HEK293T (cell line): ENCODE data around the gene WWOX.

Source experiments
- BHLHE40 ChIP-seq: fragments of 450-650 bp; IDR thresholded peaks from 2 replicates; pipeline ENCODE4 v1.6.1; 2016; ENCODE audit warnings: mild to moderate bottlenecking, moderate library complexity, borderline replicate concordance
- CTBP1 ChIP-seq: fragments of 450-650 bp; IDR thresholded peaks from 2 replicates; pipeline ENCODE4 v1.6.1; 2016; ENCODE audit warnings: borderline replicate concordance
- ELF4 ChIP-seq: fragments of 450-650 bp; IDR thresholded peaks from 2 replicates; pipeline ENCODE4 v1.6.1; 2017; ENCODE audit warnings: antibody characterized with exemption
- FOXK2 ChIP-seq: fragments of 450-650 bp; IDR thresholded peaks from 2 replicates; pipeline ENCODE4 v1.6.1; 2016; ENCODE audit warnings: mild to moderate bottlenecking
- FOXM1 ChIP-seq: fragments of 450-650 bp; IDR thresholded peaks from 2 replicates; pipeline ENCODE4 v1.6.1; 2017; ENCODE audit warnings: mild to moderate bottlenecking, borderline replicate concordance
- HDGF ChIP-seq: fragments of 450-650 bp; IDR thresholded peaks from 2 replicates; pipeline ENCODE4 v1.6.1; 2017; ENCODE audit warnings: antibody characterized with exemption, borderline replicate concordance
- L3MBTL2 ChIP-seq: fragments of 450-650 bp; conservative IDR thresholded peaks from 2 replicates; pipeline ENCODE4 v1.6.1; 2016; ENCODE audit warnings: mild to moderate bottlenecking
- PKNOX1 ChIP-seq: fragments of 450-650 bp; IDR thresholded peaks from 2 replicates; pipeline ENCODE4 v1.6.1; 2016
- SP1 ChIP-seq: fragments of 450-650 bp; IDR thresholded peaks from 2 replicates; pipeline ENCODE4 v1.6.1; 2017
- ZNF384 ChIP-seq: fragments of 450-650 bp; IDR thresholded peaks from 2 replicates; pipeline ENCODE4 v1.6.1; 2016

DNA sequence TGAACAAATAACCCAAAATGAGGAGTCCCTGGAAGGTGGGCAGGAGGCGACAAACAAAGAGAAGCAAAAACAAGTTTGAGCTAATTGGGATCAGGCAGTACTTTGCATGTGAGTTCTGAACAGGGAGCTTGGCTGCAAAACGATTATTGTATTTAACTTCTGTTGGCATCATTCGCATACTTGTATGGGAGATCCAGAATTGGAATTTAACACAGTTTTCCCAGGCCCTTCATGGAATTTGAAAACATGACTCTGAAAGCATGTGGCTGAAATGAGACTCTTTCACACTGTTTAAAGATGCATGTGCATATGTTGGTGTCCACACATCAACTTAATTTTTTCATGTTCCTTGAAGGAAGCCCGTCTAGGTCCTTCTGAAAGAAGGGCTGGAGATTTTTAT, 674.3 kb downstream of the WWOX start:
- TF ChIP-seq HDGF (no peak), FOXM1 (no peak), BHLHE40 (no peak), ELF4 (no peak), CTBP1 (no peak), SP1 (no peak), FOXK2 (no peak), PKNOX1 (no peak), ZNF384 (no peak), L3MBTL2 (no peak)
